Tibial nerve (tissue), 3 donors: Measurements from ENCODE around the gene NDUFA6.
A peak's percentile ranks its signal among the peaks of the same experiment; 100 is the strongest.

ENCODE experiments used
- POLR2A ChIP-seq, 2 donors: fragments of 450-650 bp; IDR thresholded peaks; one replicate each; pipeline ENCODE4 v1.6.1; 2017; ENCODE audit warnings: antibody characterized with exemption in 2 of 2, mild to moderate bottlenecking in 2 of 2, moderate library complexity in 2 of 2
- TF ChIP-seq, protein P1 (sequence below), 5 experiments: fragments of 200-600 bp in 3 of 5; fragments of 450-650 bp in 2 of 5; sonication (generic) in 3 of 5; IDR thresholded peaks; one replicate each; pipeline ENCODE4 v1.5.1; 2016 to 2019; ENCODE audit warnings: antibody characterized with exemption in 5 of 5, mild to moderate bottlenecking in 3 of 5, moderate library complexity in 2 of 5

GRCh38 chr22:42074846-42075676 is 15.5 kb downstream of the NDUFA6 start:
- TF ChIP-seq, protein P1, sequence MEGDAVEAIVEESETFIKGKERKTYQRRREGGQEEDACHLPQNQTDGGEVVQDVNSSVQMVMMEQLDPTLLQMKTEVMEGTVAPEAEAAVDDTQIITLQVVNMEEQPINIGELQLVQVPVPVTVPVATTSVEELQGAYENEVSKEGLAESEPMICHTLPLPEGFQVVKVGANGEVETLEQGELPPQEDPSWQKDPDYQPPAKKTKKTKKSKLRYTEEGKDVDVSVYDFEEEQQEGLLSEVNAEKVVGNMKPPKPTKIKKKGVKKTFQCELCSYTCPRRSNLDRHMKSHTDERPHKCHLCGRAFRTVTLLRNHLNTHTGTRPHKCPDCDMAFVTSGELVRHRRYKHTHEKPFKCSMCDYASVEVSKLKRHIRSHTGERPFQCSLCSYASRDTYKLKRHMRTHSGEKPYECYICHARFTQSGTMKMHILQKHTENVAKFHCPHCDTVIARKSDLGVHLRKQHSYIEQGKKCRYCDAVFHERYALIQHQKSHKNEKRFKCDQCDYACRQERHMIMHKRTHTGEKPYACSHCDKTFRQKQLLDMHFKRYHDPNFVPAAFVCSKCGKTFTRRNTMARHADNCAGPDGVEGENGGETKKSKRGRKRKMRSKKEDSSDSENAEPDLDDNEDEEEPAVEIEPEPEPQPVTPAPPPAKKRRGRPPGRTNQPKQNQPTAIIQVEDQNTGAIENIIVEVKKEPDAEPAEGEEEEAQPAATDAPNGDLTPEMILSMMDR (IDR thresholded peaks at IDR 0.05): peak in 1 of 5 experiments; percentile 6
- TF ChIP-seq POLR2A (IDR thresholded peaks at IDR 0.05): no peak
